ENCODE measurements around the gene ZFX.
"Not testable (repeated sequence)": the region's sequence is repeated elsewhere in the genome, so short reads cannot be mapped to it uniquely, and the experiment has no call there.

The ZFX gene

DNA sequence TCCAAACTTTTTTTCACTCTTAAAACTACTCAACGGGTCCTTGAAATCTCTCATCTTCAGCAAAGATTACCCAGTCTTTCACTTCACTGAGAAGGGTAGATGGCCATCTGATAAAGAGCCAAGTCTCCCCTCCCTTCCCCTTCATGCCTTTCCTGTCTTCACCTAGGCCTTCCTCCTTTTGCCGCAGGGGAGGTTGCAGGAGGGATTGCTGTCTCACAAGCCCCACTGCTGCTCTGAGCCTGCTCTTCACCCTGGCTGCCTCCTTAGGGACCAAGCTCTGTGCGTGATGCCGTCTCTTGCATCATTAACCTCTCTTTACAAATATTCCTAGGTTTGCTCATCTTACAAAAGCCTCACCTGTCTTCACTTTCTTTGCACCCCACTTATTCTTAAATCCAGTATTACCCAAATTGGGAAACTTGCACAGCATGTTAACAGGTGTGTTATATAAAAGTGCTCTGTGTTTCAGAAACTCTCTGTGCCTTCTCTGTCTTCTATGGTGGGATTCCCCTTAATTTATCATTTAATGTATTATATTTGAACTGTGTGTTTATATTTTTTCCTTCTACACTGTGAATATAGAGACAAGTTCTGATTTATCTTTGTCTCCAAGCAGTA is 3.8 kb downstream of the ZFX start:
- no peak for DNase-seq

- DNase-seq = no peak
These were observed 4.3 kb downstream of the ZFX start for GRCh38 chrX:24153796-24154189.

- peak in 1 of 2 donors; percentile 22 for DNase-seq
These were observed 5.0 kb downstream of the ZFX start for GRCh38 chrX:24154490-24155034.

DNA sequence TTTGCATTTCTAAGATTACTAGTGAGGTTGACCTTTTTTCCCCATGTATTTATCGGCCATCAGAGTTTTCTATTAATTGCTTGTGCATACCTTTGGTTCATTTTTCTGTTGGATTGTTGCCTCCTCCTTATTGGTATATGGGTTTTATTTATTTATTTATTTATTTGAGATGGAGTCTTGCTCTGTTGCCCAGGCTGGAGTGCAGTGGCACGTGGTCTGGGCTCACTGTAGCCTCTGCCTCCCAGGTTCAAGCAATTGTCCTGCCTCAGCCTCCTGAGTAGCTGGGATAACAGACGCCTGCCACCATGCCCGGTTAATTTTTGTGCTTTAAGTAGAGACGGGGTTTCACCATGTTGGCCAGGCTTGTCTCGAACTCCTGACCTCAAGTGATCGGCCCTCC is 6.2 kb downstream of the ZFX start:
- not testable (repeated sequence) for DNase-seq

DNA sequence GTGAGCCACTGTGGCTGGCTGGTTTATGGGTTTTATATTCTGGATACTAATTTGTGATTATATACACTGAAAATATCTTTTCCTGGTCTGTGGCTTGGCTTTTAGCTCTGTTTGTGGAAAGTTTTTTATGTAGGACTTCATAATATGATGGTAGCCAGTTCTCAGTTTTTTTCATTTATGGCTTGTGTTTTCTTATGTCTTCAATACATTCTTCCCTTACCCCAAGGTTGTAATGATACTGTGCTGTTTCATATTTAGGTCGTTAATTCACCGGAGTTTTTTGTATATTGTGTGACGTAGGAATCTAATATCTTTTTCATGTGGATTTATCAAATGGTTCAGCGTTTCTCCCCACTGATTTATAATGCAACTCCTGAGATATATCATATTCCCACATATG is 6.6 kb downstream of the ZFX start:
- no peak for DNase-seq

GRCh38 chrX:24158881-24159280 is 9.4 kb downstream of the ZFX start:
- DNase-seq = no peak

DNA sequence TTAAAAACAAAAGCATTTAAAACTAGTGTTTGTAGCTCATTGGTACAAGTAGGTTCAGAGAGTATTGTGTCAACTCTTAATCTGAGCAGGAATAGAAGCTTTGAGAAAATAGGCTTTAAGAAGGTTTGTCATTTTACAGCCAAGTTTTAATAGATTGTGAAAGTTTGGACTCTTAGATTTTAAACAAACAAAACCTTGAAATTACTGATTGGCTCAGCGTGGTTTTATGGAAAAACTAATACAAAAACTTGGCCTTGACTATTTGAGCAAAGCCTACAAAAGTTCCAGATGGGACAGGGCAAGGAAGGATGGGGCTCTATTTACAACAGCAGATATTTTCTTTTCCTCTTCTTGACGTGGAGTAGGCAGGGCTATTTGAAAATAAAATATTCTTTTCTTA is 16.5 kb downstream of the ZFX start:
- no peak for DNase-seq

- no peak for DNase-seq
These were observed 18.4 kb downstream of the ZFX start for GRCh38 chrX:24167719-24168472.

GRCh38 chrX:24168807-24169206 is 19.3 kb downstream of the ZFX start:
- DNase-seq = no peak

DNA sequence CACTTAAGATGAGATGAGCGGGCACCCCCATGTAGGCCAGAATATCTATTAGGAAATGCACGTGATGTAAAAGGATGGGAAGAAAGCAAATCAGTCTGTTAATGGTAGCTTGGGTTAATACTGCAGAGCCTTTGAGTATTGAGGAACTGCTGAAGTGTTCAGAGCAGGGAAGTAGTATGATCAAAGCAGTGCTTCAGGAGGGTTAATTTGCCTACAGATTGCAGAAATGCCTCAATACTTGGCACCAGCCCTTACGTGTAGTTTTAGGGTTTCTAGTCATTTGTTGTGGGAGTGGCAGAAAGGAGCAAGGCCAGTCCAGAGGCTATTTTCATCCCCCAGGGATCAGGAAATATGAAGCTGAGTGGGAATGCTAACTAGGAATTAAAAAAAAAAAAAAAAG is 19.7 kb downstream of the ZFX start:
- no peak for DNase-seq

DNA sequence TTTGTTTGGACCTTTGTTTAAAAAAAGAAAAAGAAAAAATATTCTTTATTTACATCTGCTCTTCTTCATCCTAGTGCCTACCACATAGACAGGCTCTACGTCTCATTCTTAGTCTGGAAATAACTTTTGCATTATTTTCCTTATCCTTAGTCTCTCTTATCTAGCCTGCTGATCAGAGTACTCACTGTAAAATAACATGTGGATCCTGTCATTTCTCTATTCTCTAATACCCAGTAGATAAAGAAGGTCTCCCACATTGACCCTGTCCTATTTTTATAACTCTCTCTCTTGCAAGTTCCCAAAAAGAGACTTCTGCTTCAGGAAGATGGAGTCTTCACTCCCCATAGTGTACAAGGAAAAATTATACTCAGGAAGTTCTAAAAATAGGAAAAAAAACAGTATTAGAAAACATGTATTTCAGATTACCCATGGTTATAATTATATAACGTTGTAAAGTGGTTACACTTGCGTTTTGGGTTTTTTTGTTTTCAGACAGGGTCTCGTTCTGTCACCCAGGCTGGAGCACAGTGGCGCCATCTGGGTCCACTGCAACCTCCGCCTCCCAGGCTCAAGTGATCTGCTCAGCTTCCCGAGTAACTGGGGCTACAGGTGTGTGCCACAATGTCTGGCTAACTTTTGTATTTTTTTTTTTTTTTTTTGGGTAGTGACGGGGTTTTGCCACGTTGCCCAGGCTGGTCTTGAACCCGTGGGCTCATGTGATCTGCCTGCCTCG is 23.8 kb downstream of the ZFX start:
- DNase-seq = no peak

DNA sequence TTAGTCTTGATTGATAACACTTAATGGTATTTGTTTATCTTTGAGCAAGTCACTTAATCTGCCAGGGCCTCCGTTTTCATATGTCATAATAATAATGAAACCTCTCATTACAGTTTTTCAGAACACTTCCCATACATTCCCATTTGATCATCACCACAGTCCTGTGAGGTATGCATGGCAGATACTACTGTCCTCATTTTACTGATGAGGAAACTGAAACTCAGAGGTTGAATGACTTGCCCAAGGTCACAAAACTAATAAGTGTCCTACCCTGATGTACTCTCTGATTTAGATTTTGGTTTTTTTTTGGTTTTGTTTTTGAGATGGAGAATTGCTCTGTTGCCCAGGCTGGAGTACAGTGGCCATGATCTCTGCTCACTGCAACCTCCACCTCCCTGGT is 25.7 kb downstream of the ZFX start:
- DNase-seq = no peak

- no peak for DNase-seq
These were observed 28.9 kb downstream of the ZFX start for GRCh38 chrX:24178441-24178840.

DNA sequence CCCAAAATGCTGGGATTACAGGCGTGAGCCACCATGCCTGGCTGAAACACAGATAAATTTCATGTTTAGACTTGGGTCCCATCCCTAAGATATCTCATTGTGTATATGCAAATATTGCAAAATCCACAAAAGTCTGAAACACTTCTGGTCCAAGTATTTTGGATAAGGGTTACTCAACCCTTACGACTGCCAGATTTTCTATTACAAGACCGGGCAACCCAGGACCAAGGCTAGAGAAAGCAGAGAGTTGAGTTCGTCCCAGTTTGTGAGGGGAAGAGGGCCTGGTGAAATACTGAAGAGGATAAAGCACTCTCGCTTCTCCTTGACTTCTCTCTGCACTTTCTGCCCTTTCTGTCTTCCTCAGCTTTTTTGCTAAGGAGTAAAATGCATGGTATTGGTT is 34.5 kb downstream of the ZFX start:
- no peak for DNase-seq

DNA sequence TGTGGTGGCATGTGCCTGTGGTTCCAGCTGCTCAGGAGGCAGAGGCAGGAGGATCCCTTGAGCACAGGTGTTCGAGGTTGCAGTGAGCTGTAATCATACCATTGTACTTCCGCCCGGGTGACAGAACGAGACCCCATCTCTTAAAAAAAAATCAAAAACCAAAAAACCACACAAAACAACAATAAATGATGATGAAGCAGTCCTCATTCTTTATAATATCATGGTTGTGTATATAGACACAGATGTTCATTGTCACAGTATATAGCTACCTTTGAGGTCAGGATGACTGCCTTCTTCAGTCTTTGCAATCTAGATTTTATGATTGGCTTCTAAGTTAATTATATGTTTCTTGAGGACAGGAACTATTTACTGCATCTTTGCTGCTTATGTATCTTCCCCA is 37.0 kb downstream of the ZFX start:
- no peak for DNase-seq

DNA sequence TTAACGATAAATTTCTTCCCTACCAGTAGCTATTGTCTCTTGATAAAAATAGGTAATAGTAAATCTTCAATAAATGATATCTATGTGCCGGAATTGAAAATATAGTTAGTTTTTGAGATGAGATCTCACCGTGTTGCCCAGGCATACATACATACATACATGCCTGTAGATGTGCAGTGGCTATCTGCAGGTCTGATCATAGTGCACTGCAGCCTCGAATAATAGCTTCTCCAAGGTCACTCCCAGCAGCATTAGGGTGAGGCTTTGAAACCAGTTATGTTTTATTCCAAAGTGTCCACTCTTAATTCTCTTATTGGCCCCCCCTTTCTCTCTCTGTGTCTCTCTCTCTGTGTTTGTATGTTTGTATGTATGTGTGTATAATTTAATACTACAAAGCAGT is 37.5 kb downstream of the ZFX start:
- no peak for DNase-seq

DNA sequence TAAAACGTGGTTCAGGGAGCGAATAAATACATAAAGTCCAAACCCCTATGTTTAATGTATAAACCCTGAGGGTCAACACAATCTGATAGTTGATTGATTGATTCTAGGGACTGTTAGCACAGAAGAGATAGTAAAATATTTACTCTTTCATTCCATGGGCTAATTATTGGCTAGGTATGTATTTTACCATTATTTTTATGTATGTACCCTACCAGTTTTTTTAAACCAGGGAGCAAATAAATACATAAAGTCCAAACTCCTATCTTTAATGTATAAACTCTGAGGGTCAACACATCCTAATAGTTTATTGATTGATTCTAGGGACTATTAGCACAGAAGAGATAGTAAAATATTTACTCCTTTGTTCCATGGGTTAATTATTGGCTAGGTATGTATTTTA is 40.0 kb downstream of the ZFX start:
- no peak for DNase-seq

GRCh38 chrX:24190500-24191156 is 41.1 kb downstream of the ZFX start:
- DNase-seq = no peak

DNA sequence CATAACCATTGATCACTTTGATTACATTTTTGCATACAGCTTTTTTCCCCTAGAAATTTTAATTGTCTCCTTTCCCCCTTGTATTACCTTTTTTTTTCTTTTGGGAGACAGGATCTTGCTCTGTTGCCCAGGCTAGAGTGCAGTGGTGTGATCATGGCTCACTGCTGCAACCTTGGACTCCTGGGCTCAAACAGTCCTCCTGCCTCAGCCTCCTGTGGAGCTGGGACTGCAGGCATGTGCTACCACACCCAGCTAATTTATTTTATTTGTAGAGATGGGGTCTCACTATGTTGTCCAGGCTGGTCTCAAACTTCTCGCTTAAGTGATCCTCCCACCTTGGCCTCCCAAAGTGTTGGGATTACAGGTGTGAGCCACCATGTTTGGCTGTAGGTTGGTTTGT is 47.0 kb downstream of the ZFX start:
- no peak for DNase-seq

GRCh38 chrX:24198101-24198500 is 48.6 kb downstream of the ZFX start:
- no peak for DNase-seq

- no peak for DNase-seq
These were observed 50.6 kb downstream of the ZFX start for GRCh38 chrX:24200133-24200532.

DNA sequence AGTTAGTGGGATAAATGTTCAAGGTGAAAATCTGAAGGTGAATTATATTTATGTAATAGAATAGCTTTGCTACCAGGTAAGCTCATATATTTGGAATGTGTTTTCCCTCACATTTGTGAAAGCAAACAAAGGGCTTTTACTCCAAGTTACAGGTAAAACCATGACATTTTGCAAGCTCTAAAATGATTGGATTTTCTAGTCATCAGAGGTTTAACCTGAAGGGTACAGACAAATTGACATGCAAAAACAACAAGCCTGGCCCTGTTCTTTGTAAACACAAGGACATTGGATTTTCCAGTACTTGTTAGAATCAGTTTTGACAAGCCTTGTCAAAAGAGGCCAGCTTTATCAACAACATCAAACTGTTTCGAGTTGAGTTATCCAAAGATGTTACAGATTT is 51.7 kb downstream of the ZFX start:
- DNase-seq = no peak

- no peak for DNase-seq
These were observed 53.0 kb downstream of the ZFX start for GRCh38 chrX:24202465-24203031.

Measured in activated CD4-positive, alpha-beta T cell treated with anti-CD3 and anti-CD28 coated beads for 4 hours (primary cell).